ACHN (cell line): ENCODE measurements around the gene TSPAN32.

Experiments
- DNase-seq: peaks from one replicate; pipeline ENCODE4 v3.0.0-alpha.2; 2015
- in situ Hi-C: cut with HindIII; loops from 2 replicates; pipeline ENCODE4 v1.10.0; 2017; ENCODE audit warnings: low sequenced_read_pairs, low pct_ligation_motif_present, low pct_unique_long_range_greater_than_20kb

Gene TSPAN32

GRCh38 chr11:2366276-2366675, 64.5 kb downstream of the TSPAN32 start:
- no peak for DNase-seq
- in situ Hi-C loops = no loop called here

GRCh38 chr11:2366733-2367132, 64.9 kb downstream of the TSPAN32 start:
- in situ Hi-C loops = no loop called here
- DNase-seq = no peak

- no peak for DNase-seq
- in situ Hi-C loops = no loop called here
Measured at GRCh38 chr11:2367266-2368160, 65.7 kb downstream of the TSPAN32 start.
